HepG2 (cell line): ENCODE measurements around the gene SPP1. TPM values are rescaled to one million over a fixed set of nuclear protein-coding genes. Genes with fewer than 3 reads are reported as not detected.
A peak's percentile ranks its signal among the peaks of the same experiment; 100 is the strongest.

Experiments
- ARID4A ChIP-seq: sonication (generic); formaldehyde crosslinking; IDR thresholded peaks from 2 replicates; pipeline ENCODE4 v1.5.0; 2020; ENCODE audit warnings: mild to moderate bottlenecking, missing genetic modification reagents, borderline replicate concordance
- DRAP1 ChIP-seq: IDR thresholded peaks from 2 replicates; pipeline ENCODE4 v1.6.1; 2016; ENCODE audit warnings: missing genetic modification reagents, missing compliant biosample characterization
- E2F1 ChIP-seq: sonication (generic); formaldehyde crosslinking; IDR thresholded peaks from 2 replicates; pipeline ENCODE4 v1.5.0; 2020; ENCODE audit warnings: missing genetic modification reagents
- GABPB1 ChIP-seq: IDR thresholded peaks from 2 replicates; pipeline ENCODE4 v1.6.1; 2016; ENCODE audit warnings: mild to moderate bottlenecking, missing genetic modification reagents, moderate library complexity, missing compliant biosample characterization
- ISX ChIP-seq: sonication (generic); formaldehyde crosslinking; conservative IDR thresholded peaks from 2 replicates; pipeline ENCODE4 v1.5.0; 2020; ENCODE audit warnings: missing genetic modification reagents
- MYNN ChIP-seq: sonication (generic); formaldehyde crosslinking; IDR thresholded peaks from 2 replicates; pipeline ENCODE4 v1.4.0; 2020; ENCODE audit warnings: mild to moderate bottlenecking, low read depth, missing genetic modification reagents
- PBX3 ChIP-seq: sonication (generic); formaldehyde crosslinking; IDR thresholded peaks from 2 replicates; pipeline ENCODE4 v1.8.1; 2023; ENCODE audit warnings: missing genetic modification reagents, inconsistent platforms, borderline replicate concordance
- PITX1 ChIP-seq: sonication (generic); formaldehyde crosslinking; IDR thresholded peaks from 2 replicates; pipeline ENCODE4 v1.5.1; 2020; ENCODE audit warnings: mild to moderate bottlenecking, missing genetic modification reagents
- RFX3 ChIP-seq: IDR thresholded peaks from 2 replicates; pipeline ENCODE4 v1.6.1; 2016; ENCODE audit warnings: missing biosample characterization, missing genetic modification reagents
- SIX4 ChIP-seq: sonication (generic); formaldehyde crosslinking; IDR thresholded peaks from 2 replicates; pipeline ENCODE4 v1.4.0; 2020; ENCODE audit warnings: missing genetic modification reagents
- SNAPC5 ChIP-seq: sonication (generic); formaldehyde crosslinking; IDR thresholded peaks from 2 replicates; pipeline ENCODE4 v1.8.1; 2023; ENCODE audit warnings: mild to moderate bottlenecking, missing genetic modification reagents, borderline replicate concordance
- STAT5B ChIP-seq: sonication (generic); formaldehyde crosslinking; IDR thresholded peaks from 2 replicates; pipeline ENCODE4 v1.4.0; 2020; ENCODE audit warnings: missing genetic modification reagents
- TMF1 ChIP-seq: sonication (generic); formaldehyde crosslinking; IDR thresholded peaks from 2 replicates; pipeline ENCODE4 v1.8.1; 2022; ENCODE audit warnings: low read depth, missing genetic modification reagents
- U2AF2 ChIP-seq: fragments of 200-400 bp; formaldehyde crosslinking; IDR thresholded peaks from 2 replicates; pipeline ENCODE4 v1.6.1; 2017; ENCODE audit warnings: low read depth, mild to moderate bottlenecking, low read length
- XRCC5 ChIP-seq: fragments of 200-400 bp; formaldehyde crosslinking; optimal IDR thresholded peaks from 2 replicates; pipeline ENCODE3; 2017; ENCODE audit warnings: mild to moderate bottlenecking, low read length
- ZNF20 ChIP-seq: sonication (generic); formaldehyde crosslinking; IDR thresholded peaks from 2 replicates; pipeline ENCODE4 v1.4.0; 2020; ENCODE audit warnings: mild to moderate bottlenecking, moderate library complexity, missing genetic modification reagents
- ZNF3 ChIP-seq: IDR thresholded peaks from 2 replicates; pipeline ENCODE4 v1.7.0; 2017; ENCODE audit warnings: inconsistent platforms
- ZNF512B ChIP-seq: sonication (generic); formaldehyde crosslinking; IDR thresholded peaks from 2 replicates; pipeline ENCODE4 v1.5.1; 2020; ENCODE audit warnings: missing genetic modification reagents, mild to moderate bottlenecking, borderline replicate concordance
- ZNF615 ChIP-seq: sonication (generic); formaldehyde crosslinking; IDR thresholded peaks from 2 replicates; pipeline ENCODE4 v1.5.0; 2020; ENCODE audit warnings: mild to moderate bottlenecking, missing genetic modification reagents, borderline replicate concordance
- ZNF678 ChIP-seq: sonication (generic); formaldehyde crosslinking; IDR thresholded peaks from 2 replicates; pipeline ENCODE4 v1.4.0; 2020; ENCODE audit warnings: mild to moderate bottlenecking, missing genetic modification reagents
- ZNF709 ChIP-seq: sonication (generic); formaldehyde crosslinking; IDR thresholded peaks from 2 replicates; pipeline ENCODE4 v1.5.0; 2020; ENCODE audit warnings: mild to moderate bottlenecking, missing genetic modification reagents
- ZNF746 ChIP-seq: sonication (generic); formaldehyde crosslinking; IDR thresholded peaks from 2 replicates; pipeline ENCODE4 v1.8.0; 2022; ENCODE audit warnings: mild to moderate bottlenecking, missing genetic modification reagents
- ZNF891 ChIP-seq: sonication (generic); formaldehyde crosslinking; IDR thresholded peaks from 2 replicates; pipeline ENCODE4 v1.5.0; 2020; ENCODE audit warnings: mild to moderate bottlenecking, missing genetic modification reagents
- polyA plus RNA-seq, 8 experiments: library from polyadenylated mRNA; depleted of rRNA in 3 of 8; stranded (reverse) in 7 of 8; unstranded in 1 of 8; fragments of >200 nt; fragmentation: Illumina TruSeq in 4 of 8; extraction: Trizol in 4 of 8; gene quantifications; 2 replicates each; pipeline versions ENCODE4 v1.2.1 to v1.2.3, GENCODE V29; 2011 to 2016; ENCODE audit warnings: low read depth in 4 of 8, missing spikeins in 1 of 8, mixed read lengths in 1 of 8; ENCODE audit not compliant: insufficient read depth in 1 of 8
- total RNA-seq, 5 experiments: library from RNA; depleted of rRNA; stranded (reverse); fragments of >200 nt; fragmentation: Illumina TruSeq; extraction: Trizol; gene quantifications; 2 replicates each; pipeline ENCODE4 v1.2.3, GENCODE V29; 2016; ENCODE audit warnings: low read depth in 1 of 5

SPP1 gene
- total and polyA plus RNA-seq, 2 of the 13 experiments (the other 11 are each of a cell fraction or from before 2014, with no cell fraction given) = 682 to 788 TPM

GRCh38 chr4:88006956-88007303 lies 31.4 kb downstream of the SPP1 start (continued):
- TF ChIP-seq ARID4A (CRISPR knock-in tag) = no peak
- TF ChIP-seq ZNF3 (CRISPR knock-in tag) = no peak
- TF ChIP-seq STAT5B (CRISPR knock-in tag) = no peak
- TF ChIP-seq SIX4 (CRISPR knock-in tag) = no peak
- TF ChIP-seq XRCC5 = peak; percentile 49
- no peak for TF ChIP-seq TMF1 (CRISPR knock-in tag)
- no peak for TF ChIP-seq ZNF615 (CRISPR knock-in tag)
- no peak for TF ChIP-seq ISX (CRISPR knock-in tag)
- TF ChIP-seq ZNF709 (CRISPR knock-in tag) = no peak
- TF ChIP-seq U2AF2 = no peak
- no peak for TF ChIP-seq PBX3 (CRISPR knock-in tag)
- TF ChIP-seq MYNN (CRISPR knock-in tag) = no peak
- TF ChIP-seq SNAPC5 (CRISPR knock-in tag) = no peak
- TF ChIP-seq PITX1 (CRISPR knock-in tag) = no peak
- TF ChIP-seq DRAP1 (CRISPR knock-in tag) = no peak
- no peak for TF ChIP-seq RFX3
- no peak for TF ChIP-seq ZNF678
- TF ChIP-seq ZNF891 (CRISPR knock-in tag) = 0 out of 2 replicates have a peak, but pooled peaks have one; percentile 37
- TF ChIP-seq ZNF20 (CRISPR knock-in tag) = no peak
- no peak for TF ChIP-seq E2F1 (CRISPR knock-in tag)
- no peak for TF ChIP-seq GABPB1 (CRISPR knock-in tag)
- TF ChIP-seq ZNF512B (CRISPR knock-in tag) = 0 out of 2 replicates have a peak, but pooled peaks have one; percentile 40
- TF ChIP-seq ZNF746 = no peak
